Testis (tissue), 3 donors: ENCODE data around the gene ASAP2. TPM values are rescaled to one million over a fixed set of nuclear protein-coding genes. Genes with fewer than 3 reads are reported as not detected.

Experiments
- DNase-seq: peaks from one replicate; pipeline ENCODE4 v3.0.0-alpha.2; 2019
- H3K27ac ChIP-seq, 2 donors: fragments of 200-600 bp; sonication (generic); one replicate each; pipeline ENCODE4 v1.5.1; 2019
- H3K27me3 ChIP-seq: fragments of 200-600 bp; sonication (generic); one replicate; pipeline ENCODE4 v1.5.1; 2019
- H3K36me3 ChIP-seq: fragments of 200-600 bp; sonication (generic); one replicate; pipeline ENCODE4 v1.5.1; 2017; ENCODE audit warnings: low read depth; ENCODE audit errors: missing control alignments
- H3K4me1 ChIP-seq: fragments of 200-600 bp; sonication (generic); one replicate; pipeline ENCODE4 v1.5.1; 2019
- H3K4me3 ChIP-seq, 2 donors: fragments of 200-600 bp; sonication (generic); one replicate each; pipeline ENCODE4 v1.5.1; 2017 to 2019
- H3K9me3 ChIP-seq: fragments of 200-600 bp; sonication (generic); one replicate; pipeline ENCODE4 v1.5.1; 2017
- POLR2A ChIP-seq: fragments of 450-650 bp; IDR thresholded peaks from one replicate; pipeline ENCODE4 v1.6.1; 2017; ENCODE audit warnings: antibody characterized with exemption, mild to moderate bottlenecking, moderate library complexity
- WGBS, 2 donors: methylation state at CpG; one replicate each; pipeline ENCODE4 v1.1.5; 2018; 5-methylcytosine and 5-hydroxymethylcytosine counted together
- intact Hi-C: fragments of 100-400 bp; cut with DNase I; formaldehyde crosslinking; loops from one replicate; pipeline ENCODE4 v1.15.1; 2023; ENCODE audit warnings: low total_unique reads
- polyA plus RNA-seq: library from polyadenylated mRNA; stranded (reverse); fragments of 350-450 nt; fragmentation: Illumina TruSeq; extraction: RNeasy Lipid Tissue Mini Kit (QIAGEN cat#74804); gene quantifications from one replicate; pipeline ENCODE4 v1.2.3, GENCODE V29; 2014; ENCODE audit warnings: low read depth, low replicate concordance; ENCODE audit not compliant: insufficient read depth
- total RNA-seq, 2 donors: library from RNA; depleted of rRNA; stranded (reverse); fragments of >200 nt; gene quantifications; one replicate each; pipeline ENCODE4 v1.2.3, GENCODE V29; 2016
- TF ChIP-seq, protein P1 (sequence below), 3 experiments: fragments of 450-650 bp in 2 of 3; fragments of 200-600 bp in 1 of 3; sonication (generic) in 1 of 3; IDR thresholded peaks; one replicate each; pipeline ENCODE4 v1.5.1; 2016 to 2019; ENCODE audit warnings: antibody characterized with exemption in 3 of 3, mild to moderate bottlenecking in 2 of 3, moderate library complexity in 1 of 3

The ASAP2 gene
- total and polyA plus RNA-seq, 3 donors from 2014 or later, result 42.4 to 87.2 (median 79.0) TPM

DNA sequence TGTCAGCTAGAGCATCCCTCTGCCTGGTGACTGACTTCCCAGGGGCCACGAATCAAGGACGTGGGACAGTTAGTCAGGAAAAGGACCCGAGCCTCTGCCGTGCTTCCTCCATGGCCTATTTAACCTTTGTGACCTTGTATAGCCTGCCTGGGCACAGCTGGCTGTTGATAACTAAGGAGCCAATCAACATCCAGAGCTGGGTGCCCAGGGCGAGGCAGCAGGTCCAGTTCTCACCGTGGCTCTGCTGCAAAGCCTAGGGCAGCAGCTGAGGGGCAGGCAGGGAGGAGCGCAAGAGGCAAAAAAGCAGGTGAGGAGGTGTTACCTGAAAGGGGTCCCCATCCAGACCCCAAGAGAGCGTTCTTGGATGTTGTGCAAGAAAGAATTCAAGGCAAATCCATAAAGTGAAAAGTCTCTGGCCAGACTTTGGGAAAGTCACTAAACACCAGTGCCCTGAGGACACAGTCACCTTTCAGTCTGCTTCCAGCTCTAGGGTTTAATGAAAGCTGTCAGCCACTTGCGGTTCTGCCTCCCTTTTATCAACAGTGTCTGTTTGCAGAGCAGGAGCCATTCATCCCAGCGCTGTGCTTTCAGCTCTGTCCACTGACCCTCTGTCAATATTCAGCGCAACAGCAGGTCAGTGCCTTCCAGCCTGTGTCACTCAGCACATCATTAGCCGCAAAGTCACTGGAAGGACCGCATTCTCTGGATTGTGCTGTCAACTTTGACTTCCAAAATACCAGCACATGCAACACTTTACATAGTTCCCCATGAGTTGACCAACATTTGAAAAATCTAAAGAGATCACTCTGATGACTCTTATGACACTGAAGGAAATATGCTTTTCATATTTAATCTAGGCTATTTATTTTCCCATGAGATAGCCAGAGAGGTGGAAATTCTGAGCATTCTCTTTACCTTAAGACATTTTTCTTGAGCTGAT, 38.6 kb upstream of the ASAP2 start:
- intact Hi-C loops, result no loop called here
- WGBS, 2 donors, result 85 to 99% methylated on average over 13 of the region's 13 CpGs
- no peaks in the 10 kb centered on the region for H3K4me1 ChIP-seq

DNA sequence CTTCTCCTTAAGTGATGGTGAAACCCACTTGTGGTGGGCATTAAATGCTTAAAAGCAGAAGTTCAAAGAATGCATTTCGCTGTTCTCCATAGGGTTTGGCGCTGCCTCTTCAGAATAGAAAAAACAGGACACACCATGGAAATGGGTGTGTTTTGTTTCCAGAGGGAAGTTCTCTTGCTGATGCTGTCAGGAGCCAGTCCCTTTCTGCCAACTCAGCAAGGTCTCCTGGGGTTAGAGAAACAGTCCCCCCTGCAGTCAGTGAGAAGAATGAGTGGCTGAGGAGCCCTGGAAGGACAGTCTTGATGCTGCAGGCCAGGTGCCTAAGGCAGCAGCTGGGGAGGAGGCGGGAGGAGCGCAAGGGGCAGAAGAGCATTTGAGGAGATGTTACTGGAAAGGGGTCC, 37.8 kb upstream of the ASAP2 start:
- no peak for DNase-seq
- no peaks in the 10 kb centered on the region for H3K36me3 ChIP-seq
- no peak overlapping the region for H3K27ac ChIP-seq
- H3K27me3 ChIP-seq, result no peaks in the 10 kb centered on the region
- intact Hi-C loops, result no loop called here
- WGBS, 2 donors, result 89 to 94% methylated on average over 4 of the region's 4 CpGs
- no peak overlapping the region for H3K4me3 ChIP-seq
- no peak for TF ChIP-seq POLR2A
- TF ChIP-seq, protein P1, sequence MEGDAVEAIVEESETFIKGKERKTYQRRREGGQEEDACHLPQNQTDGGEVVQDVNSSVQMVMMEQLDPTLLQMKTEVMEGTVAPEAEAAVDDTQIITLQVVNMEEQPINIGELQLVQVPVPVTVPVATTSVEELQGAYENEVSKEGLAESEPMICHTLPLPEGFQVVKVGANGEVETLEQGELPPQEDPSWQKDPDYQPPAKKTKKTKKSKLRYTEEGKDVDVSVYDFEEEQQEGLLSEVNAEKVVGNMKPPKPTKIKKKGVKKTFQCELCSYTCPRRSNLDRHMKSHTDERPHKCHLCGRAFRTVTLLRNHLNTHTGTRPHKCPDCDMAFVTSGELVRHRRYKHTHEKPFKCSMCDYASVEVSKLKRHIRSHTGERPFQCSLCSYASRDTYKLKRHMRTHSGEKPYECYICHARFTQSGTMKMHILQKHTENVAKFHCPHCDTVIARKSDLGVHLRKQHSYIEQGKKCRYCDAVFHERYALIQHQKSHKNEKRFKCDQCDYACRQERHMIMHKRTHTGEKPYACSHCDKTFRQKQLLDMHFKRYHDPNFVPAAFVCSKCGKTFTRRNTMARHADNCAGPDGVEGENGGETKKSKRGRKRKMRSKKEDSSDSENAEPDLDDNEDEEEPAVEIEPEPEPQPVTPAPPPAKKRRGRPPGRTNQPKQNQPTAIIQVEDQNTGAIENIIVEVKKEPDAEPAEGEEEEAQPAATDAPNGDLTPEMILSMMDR (IDR thresholded peaks at IDR 0.05), result no peak
- H3K9me3 ChIP-seq, result no peaks in the 10 kb centered on the region
- no peaks in the 10 kb centered on the region for H3K4me1 ChIP-seq

More for the DNA sequence above, 38.6 kb upstream of the ASAP2 start:
- no peaks in the 10 kb centered on the region for H3K9me3 ChIP-seq
- no peak for DNase-seq
- no peaks in the 10 kb centered on the region for H3K27me3 ChIP-seq
- H3K4me3 ChIP-seq, result no peak overlapping the region
- TF ChIP-seq POLR2A, result no peak
- TF ChIP-seq, protein P1 (IDR thresholded peaks at IDR 0.05), result no peak
- H3K27ac ChIP-seq, result no peak overlapping the region
- no peaks in the 10 kb centered on the region for H3K36me3 ChIP-seq

DNA sequence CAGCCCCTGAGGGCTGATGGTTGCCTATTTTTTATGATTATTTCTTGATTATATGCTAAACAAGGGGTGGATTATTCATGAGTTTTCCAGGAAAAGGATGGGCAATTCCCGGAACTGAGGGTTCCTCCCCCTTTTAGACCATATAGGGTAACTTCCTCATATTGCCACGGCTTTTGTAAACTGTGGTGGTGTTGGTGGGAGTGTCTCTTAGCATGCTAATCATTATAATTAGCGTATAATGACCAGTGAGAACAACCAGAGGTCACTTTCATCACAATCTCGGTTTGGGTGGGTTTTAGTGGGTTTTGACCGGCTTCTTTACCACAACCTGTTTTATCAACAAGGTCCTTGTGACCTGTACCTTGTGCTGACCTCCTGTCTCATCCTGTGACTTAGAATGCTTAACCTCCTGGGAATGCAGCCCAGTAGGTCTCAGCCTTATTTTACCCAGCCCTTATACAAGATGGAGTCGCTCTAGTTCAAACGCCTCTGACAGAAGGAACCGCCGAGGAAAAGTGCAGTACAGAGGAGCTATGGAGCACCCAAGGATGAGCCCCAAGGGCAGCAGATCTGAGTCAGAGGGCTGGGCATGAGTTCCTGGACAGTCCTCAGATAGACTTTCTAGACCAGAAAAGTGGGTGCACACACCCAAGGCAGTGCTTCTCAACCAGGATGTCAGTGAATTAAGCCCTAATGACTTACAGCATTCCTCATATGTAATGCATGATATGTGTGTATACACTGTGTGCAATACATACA, 37.1 kb upstream of the ASAP2 start:
- Histone ChIP-seq H3K27ac (no peak overlapping the region), H3K27me3 (no peaks in the 10 kb centered on the region), H3K4me1 (no peaks in the 10 kb centered on the region), H3K36me3 (no peaks in the 10 kb centered on the region), H3K9me3 (no peaks in the 10 kb centered on the region), H3K4me3 (no peak overlapping the region)
- no peak for DNase-seq
- intact Hi-C loops, result no loop called here
- TF ChIP-seq, protein P1 (IDR thresholded peaks at IDR 0.05), result no peak
- no peak for TF ChIP-seq POLR2A
- WGBS, 2 donors, result 82 to 86% methylated on average over 5 to 9 of the region's 9 CpGs

DNA sequence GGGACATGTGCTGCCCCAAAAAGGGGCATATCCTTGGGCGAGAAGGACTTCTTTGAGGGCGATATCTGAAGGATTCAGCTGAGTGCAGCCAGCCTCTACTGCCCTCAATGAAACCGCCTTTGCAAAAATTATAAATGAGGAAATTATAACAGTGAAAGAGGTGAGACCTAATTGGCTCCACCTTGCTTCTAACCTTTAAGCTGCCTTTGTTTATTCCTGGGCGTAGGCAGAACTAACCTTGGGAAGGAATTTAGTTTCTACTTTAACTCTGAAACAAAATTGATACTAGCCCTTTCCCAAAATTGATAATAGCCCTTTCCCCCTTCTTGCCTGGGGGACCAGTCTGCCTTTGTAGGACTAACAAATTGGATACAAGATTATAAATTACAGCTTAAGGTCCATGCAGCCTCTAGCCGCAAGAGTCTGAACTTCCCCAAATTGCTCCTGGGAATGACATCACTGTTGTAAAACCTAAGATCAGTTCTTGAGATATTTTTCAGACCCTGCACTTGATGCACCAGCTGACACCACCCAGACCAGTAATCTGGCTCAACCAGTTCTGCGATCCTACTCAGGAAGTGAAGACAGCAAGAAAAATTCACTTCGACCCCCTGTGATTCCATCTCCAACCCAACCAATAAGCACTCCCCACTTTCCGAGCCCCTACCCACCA, 36.0 kb upstream of the ASAP2 start:
- intact Hi-C loops, result no loop called here
- Histone ChIP-seq H3K27me3 (no peaks in the 10 kb centered on the region), H3K4me1 (no peaks in the 10 kb centered on the region), H3K36me3 (no peaks in the 10 kb centered on the region), H3K9me3 (no peaks in the 10 kb centered on the region), H3K4me3 (no peak overlapping the region), H3K27ac (no peak overlapping the region)
- 77 to 84% methylated on average over 8 of the region's 8 CpGs for WGBS, 2 donors
- TF ChIP-seq, protein P1 (IDR thresholded peaks at IDR 0.05), result no peak
- TF ChIP-seq POLR2A, result no peak
- no peak for DNase-seq
